CD4-positive, alpha-beta T cell treated with Interleukin-4 for 4 hours (primary cell): ENCODE measurements around the gene ZMAT3.

Experiments
- DNase-seq: peaks from one replicate; pipeline ENCODE4 v3.0.0-alpha.2; 2020

Gene ZMAT3

DNA sequence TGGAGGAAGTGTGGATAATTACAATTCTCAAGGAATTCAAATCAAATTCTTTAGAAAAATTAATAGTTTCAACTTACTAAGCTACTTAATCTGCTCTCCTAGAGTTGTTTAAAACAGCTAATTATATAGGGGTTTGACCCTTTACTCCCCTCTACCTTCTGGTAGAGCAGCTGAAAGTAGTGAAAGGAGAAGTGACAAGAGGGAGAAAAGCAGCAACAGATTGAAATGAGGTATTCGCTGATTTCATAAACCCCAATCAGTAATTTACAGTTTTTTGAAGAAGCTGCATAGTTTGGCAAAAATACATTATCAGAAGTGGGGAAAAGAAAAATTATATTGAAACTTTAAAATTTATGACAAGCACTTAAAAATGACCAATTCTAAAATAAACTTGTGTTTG lies 52.8 kb downstream of the ZMAT3 start:
- no peak for DNase-seq

DNA sequence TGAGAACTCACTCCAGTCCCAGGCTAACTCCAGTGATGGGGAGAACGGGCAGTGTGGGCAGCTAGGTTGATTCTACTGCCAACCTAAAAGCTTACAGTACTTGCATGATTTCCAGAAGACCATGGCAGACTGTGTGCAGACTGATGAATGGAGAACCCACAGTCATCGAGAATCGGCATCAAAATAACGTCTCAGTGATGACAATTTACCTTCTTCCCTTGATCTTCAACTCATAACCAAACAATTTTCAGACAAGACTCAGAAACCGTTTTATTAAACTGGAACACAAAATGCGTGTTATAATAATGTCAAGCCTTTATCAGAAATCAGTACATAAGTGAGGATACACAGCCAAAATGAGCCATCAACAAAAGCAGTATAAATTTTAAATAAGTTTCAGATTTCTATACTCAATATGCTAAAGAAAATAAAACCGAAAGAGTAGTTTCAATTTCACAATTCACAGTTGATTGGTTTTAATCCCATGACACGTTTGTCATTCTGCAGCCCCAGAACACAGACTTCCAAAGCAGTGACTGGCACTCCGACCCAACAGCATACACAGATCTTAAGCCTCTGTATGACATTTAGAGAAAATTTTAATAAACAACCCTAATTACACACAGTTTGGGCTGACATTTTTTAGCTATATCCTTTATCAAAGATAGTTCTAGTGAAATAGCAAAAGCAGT lies 54.5 kb downstream of the ZMAT3 start:
- peak; percentile 23 for DNase-seq

DNA sequence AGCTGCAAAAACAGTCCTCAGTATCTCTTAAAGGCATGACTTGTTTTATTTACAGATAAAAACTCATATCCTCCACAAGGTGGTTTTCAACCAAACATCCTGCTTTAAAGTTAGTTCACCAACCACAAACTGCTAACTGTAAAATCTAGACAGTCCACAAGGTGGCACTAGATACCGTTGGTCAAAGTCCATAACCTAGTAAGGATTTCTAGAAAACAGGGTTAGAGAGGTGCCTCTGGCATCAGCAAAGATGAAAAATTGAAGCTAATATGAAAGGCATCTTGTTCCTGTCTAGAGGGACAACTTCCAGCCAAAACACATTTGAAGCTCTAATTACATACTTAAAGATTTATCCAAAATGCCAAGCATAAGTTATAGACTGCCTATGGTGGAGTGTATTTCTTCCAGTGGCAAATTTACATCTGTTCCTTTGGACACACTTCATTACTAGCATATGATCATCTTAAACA lies 56.0 kb downstream of the ZMAT3 start:
- peak; percentile 89 for DNase-seq

DNA sequence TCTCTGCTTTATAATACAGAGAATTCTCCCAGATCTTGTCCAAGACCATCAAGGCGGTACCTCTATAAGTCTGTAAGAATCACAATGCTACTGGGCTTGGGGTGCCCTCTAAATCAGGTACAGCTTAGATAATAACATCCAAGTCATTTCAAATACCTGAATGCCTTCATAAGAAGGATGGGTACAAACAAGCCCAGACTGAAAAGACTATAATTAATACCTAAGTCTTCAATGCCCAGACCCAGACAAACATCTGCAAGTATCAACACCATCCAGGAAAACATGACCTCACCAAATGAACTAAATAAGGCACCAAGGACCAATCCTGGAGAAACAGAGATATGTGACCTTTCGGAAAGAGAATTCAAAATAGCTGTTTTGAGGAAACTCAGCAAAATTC lies 65.9 kb downstream of the ZMAT3 start:
- DNase-seq: no peak

DNA sequence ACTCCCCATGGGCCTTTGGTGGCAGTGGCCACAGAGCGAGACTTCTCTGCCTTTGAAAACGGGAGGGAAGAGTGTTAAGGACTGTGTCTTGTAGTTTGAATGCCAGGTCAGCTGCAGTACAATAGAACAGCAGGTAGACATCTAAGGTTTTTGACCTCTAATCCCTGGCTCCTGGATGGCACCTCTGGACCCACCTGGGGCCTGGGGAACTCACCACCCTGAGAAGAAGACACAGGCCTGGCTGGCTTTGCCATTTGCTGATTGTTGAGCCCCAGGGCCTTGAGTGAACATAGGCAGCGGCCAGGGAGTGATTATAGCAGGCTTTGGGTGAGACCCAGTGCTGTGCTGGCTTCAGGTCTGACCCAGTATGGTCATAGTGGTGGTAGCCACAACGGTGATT lies 66.4 kb downstream of the ZMAT3 start:
- DNase-seq: no peak

DNA sequence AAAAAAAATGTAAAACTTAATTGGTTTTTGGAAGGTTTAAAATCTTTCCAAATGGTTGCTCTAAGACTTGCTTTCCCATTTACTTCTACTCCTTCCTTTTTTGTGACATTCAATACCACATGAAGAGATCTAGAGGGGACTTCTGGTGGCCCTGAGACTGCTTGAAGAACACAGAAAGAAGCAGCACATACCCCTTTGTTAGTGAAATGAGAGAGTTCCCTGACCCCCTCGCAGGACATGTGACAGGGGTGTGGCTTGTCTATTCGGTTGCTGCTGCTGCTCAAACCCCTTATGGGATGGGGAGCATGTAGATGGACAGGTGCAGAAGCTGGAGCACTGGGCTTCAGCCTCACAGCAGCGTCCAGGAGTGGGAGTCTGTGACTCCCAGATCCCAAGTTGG lies 71.0 kb downstream of the ZMAT3 start:
- DNase-seq: no peak

DNA sequence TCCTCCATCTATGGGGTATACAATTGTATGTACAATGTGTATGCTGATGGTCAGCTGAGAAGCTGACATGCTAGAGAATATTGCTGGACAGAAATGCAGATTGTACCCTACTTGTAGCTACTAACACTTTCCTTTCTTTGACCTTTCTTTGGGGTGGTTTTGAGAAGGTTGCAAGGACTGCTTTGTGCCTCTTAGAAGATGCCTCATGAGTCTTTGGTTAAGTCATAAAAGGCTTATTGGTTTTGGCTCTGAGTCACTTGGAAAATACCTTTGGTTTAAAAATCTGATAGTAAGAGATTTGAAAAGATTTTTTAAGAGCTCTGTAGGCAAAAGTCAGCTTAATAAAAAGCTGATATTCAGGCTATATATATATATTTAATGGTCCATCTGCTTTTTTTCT lies 71.5 kb downstream of the ZMAT3 start:
- DNase-seq: no peak

DNA sequence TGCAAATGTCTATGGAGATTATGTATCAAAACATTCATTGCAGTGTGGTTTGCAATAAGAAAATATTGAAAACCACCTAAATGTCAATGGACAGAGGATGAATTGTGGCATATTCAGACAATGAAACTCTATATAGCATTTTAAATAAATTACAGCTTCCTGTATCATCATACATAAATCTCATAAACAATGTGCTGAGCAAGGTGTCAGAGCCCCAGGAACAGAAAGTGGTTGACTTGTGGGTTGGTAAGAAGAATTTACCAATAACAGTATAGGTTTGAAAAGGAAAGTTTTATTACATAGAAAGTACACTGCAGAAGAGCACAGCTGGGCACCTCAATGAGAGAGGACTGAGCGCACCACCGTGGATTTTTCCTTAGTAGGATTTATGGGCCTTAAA lies 75.2 kb downstream of the ZMAT3 start:
- no peak for DNase-seq

DNA sequence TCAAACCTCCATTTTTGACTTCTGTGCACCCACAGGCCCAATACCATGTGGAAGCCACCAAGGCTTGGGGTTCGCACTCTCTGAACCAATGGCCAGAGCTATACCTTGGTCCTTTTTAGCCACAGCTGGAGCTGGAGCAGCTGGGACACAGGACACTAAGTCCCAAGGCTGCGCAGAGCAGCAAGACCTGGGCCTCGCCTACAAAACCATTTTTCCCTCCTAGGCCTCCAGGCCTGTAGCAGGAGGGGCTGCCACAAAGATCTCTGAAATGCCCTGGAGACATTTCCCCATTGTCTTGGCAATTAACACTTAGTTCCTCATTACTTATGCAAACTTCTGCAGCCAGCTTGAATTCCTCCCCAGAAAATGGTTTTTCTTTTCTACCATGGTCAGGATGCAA lies 81.3 kb downstream of the ZMAT3 start:
- DNase-seq: no peak

DNA sequence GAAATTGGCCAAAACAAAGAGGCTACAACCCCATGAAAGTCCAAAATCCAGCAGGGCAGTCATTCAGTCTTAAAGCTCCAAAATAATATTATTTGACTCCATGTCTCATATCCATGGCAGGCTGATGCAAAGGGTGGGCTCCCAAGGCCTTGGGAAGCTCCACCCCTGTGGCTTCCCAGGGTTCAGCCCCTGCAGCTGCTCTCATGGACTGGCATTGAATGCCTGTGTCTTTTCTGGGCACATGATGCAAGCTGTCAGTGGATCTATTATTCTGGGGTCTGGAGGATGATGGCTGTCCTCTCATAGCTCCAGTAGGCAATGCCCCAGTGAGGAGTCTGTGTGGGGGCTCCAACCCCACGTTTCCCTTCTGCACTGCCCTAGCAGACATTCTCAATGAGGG lies 81.8 kb downstream of the ZMAT3 start:
- no peak for DNase-seq

DNA sequence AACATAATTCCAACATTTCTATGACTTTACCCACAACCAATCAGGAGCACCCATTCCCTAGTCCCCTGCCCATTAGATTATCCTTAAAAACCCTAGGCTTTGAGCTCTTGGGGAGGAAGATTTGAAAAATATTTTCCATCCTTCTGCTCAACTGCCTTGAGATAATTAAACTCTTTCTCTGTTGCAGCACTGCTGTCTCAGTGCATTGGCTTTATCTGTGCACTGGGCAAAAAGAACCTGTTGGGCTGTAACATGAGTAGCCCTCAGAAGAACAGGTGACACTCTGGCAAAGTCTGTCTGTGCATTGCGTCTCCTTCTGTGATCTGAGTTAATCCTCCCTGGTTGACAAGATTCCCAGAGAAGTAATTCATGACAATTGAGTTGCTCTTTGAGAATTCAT lies 83.9 kb downstream of the ZMAT3 start:
- no peak for DNase-seq

DNA sequence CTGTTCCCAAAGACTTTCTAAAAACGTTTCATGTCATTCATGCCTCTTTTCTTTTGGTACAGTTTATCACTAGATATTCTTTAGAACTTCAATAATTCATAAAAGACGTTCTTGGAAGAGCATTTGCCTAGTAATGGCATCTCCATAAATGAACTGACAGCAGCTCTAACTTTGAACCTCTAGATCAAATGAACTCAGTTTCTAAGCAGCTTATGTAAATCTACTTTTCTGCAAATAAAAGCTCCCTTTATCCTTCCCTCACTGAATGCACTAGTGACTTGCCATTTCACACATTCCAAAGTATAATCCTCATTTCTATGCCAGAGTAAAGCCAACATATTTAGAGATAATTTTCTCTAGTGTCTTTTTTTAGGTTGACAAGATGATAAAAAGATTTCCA lies 85.2 kb downstream of the ZMAT3 start:
- no peak for DNase-seq

DNA sequence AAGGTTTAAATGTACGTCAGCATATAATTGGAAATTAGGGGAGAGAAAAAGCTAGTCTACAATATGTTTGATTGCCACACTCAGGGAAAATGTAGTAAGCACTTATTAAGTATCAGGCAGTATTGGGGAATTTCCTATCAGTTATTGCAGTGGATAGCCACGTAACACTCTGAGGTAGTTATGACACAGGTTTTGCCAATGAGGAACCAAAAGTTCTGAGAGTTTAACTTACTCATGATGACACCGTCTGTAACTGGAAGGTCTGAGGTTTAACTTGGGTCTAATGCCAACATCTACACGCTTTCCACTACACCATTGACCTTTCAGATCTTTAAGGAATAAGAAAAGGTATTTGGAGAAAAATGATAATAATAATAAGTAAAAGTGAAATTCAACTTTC lies 89.5 kb downstream of the ZMAT3 start:
- DNase-seq: no peak

DNA sequence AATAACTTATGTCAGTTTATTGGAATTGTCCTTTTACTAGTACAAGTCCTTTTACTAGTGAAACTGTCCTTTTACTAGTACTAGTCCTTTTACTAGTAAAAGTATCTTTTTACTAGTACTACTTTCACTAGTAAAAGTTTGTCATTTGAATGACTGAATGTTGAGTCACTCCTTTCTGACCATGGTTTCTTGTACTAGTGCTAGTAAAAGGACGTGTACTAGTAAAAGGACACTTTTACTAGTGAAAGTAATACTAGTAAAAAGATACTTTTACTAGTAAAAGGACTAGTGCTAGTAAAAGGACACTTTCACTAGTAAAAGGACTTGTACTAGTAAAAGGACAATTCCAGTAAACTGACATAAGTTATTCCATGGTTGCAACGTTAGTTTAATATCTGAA lies 96.3 kb downstream of the ZMAT3 start:
- DNase-seq: no peak

DNA sequence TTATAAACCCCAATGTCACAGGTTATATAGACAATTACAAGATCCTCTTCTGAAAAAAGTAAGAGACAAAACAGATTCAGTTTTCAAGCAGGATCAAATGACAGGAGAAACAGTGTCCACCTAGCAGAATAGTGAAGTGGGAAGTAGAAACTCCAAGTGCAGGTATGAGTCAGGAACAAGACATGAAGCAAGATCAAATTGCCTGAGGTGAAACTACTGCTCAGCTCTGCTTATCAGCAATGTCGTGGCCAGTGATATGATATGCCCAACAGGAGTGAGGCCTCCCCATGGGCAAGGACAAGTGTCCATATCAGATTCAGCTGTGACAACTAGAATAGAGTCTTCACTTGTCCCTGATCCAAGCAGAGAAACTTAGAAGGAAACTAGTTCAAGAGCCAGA lies 100.0 kb downstream of the ZMAT3 start:
- no peak for DNase-seq

DNA sequence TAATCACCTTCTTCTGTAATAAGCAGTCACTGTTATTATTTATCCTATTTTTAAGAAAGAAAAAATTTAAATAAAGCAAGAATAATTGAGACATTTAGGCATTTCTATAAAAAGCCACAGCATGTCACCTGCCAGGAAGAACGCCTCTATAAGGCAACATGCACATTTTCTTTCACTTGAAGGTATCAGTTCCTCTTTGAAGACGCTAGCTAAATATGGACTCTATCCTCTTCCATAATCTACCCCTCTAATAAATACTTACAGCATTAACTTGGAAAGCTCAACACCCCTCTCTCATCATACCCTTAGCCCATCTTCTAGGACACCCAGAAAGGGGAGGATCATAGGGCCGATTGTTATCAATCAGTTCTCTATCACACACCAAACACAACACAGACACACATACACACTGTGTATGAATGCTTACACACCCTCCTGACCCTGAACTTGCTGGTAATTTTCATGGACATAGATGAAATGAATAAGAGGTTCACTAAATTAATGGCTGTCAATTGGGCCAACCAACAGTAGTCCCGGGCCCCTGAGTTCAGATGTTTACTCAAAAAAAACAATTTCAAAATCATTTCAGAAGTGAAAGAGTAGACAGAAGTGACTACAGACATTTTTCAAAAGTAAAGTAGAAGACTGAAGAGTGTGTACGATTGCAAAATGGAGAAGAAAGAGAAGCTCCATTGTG lies 102.5 kb downstream of the ZMAT3 start:
- DNase-seq: no peak
